ENCODE results near the gene CLASP2.
"Not testable (repeated sequence)": the region's sequence is repeated elsewhere in the genome, so short reads cannot be mapped to it uniquely, and the experiment has no call there.

CLASP2 gene

DNA sequence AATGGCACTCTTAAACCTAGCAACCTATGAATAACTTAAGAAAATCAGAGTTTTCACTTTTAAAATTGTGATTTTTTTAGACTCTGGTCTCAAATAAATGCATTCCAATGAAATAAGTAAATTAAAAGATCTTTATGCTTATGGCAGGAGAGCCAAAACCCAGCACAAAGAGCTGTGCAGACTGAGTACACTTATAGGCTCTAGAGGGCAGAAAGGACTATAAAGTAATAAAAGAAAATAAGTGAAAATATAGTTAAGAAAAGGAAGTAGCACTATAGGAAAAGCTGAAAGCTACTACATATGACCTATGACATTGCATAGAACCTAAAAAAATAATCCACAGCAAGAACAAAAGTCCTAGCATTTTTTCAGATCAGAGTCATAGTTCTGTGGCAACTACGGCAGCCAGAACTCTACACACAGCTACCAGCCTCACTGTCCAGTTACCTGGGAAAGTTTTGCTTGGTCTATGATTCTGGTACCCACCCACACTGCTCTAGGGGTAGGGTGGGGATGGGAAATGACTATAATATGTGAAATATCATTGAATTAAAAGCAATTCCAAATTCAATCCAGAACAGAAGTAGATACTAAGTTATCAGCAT lies 30.5 kb downstream of the CLASP2 start:
- peak; percentile 50 for DNase-seq (ENCODE audit: low read depth)

DNA sequence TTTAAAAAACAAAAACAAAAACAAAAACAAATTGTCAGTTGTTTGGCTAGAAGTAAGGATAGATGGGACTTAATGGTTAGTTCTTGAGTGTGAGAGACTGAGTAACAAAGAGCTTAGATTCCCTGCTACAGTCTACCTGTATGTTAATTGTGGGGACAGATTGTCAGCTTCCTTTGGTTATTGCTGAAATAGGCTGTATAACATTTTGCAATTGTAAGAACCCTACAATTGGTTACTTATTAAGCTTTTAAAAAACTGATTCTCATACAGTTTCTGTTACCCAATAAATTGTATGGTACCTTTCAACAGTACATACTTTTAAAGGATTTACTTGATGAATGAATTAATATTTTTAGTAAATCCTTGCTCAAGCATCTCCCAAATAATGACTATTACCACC lies 35.3 kb downstream of the CLASP2 start:
- DNase-seq (ENCODE audit: low read depth): no peak

DNA sequence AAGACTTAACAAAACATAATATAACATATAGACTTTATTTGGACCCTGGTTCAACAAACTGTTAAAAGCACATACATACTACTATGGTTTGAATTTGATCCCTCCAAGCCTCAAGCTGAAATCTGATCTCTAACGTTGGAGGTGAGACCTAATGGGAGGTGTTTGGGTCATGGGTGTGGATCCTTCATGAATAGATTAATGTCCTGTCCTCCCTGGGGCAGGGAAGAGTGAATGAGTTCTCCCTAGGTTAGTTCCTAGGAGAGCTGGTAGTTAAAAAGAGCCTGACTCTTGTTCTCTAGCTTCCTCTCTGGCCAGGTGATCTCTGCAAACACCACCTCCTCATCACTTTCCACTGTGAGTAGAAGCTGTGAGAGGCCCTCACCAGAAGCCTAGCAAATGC lies 36.4 kb downstream of the CLASP2 start:
- DNase-seq (ENCODE audit: low read depth): no peak

DNA sequence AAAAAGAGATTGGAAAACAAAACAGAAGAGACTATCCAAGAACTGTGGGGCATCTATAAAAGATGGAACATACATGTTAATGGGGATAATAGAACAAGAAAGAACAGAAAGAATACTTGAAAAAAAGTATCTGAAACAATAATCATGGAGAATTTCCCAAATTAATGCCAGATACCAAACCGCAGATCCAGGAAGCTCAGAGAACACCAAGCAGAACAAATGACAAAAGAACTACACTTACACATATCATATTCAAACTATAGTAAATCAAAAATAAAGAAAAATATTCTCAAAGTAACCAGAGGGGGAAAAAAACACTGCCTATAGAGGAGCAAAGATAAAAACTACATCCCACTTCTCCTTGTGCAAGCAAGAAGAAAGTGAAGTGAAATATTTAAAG lies 40.0 kb downstream of the CLASP2 start:
- DNase-seq (ENCODE audit: low read depth): no peak

DNA sequence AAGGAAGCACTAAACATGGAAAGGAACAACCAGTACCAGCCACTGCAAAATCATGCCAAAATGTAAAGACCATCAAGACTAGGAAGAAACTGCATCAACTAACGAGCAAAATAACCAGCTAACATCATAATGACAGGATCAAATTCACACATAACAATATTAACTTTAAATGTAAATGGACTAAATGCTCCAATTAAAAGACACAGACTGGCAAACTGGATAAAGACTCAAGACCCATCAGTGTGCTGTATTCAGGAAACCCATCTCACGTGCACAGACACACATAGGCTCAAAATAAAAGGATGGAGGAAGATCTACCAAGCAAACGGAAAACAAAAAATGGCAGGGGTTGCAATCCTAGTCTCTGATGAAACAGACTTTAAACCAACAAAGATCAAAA lies 44.6 kb downstream of the CLASP2 start:
- DNase-seq (ENCODE audit: low read depth): not testable (repeated sequence)

DNA sequence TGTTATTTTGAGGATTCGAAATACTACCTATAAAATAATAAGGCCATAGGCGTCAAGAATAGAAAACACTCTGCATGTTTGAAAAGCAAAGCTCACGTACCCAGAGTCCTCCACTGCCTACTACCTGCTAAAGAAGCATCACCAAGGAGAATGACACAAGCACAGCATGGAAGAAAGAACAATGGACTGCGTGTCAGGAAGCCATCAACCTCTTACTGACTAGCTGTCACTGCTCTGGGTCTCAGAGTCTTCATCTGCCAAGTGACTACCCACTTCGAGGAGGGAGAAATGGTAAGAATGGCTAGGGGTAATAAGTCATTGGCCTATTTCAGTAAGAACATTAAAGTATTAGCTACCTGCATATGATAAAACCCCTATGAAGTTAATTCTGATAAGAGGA lies 49.4 kb downstream of the CLASP2 start:
- DNase-seq (ENCODE audit: low read depth): no peak

DNA sequence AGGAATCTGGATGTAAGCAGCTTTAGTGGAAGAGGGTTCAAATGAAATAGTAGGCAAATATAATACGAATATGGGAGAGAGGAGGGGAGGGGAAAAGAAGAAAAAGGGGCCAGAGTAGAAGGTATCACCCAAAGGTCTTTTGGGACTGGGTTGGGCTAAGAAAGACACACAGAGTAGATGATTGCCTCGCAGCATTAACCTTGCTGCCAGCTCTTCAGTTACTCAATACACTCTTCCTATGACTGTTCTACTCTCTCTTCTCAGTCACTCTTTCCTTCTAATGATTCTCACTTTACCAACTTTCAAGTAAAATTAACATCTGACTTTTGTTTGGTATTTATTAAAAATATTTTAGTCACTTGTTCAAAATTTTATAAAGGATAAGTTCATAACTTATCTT lies 52.8 kb downstream of the CLASP2 start:
- DNase-seq (ENCODE audit: low read depth): no peak

DNA sequence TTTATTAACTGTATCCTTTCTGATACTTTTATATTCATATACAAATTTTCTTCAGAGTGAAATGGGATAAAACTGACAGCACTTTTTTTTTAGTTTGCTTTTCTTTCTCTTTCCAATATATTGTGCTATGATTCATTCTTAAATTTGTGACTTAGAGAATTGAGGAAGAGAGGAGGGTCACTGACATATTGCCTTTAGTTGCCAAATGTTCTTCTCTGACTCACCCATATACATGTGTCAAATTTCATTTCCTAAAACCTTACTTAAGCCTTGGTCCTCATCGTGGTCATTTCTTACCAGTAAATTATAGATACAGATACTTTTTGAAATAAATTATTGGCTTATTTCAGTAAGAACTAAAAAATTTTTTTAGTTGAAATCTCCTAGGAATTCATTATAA lies 53.9 kb downstream of the CLASP2 start:
- peak; percentile 42 for DNase-seq (ENCODE audit: low read depth)

DNA sequence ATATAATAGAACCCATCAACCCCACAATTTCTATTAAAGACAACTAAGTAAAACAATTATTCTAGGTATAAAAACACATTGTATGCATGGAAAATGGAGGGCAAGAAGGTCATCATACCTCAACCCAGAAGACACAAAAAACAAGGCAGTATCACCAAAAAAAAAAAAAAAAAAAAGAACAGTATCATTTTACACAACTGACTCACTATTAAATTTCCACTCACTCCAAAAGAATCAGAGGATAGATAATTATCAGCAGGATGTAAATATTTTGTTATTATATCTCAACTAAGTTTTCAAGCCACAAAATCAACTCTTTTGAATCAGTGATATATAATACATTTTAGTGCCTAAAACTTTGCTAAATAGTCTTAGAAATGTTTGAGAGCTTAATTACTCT lies 55.0 kb downstream of the CLASP2 start:
- DNase-seq (ENCODE audit: low read depth): no peak

DNA sequence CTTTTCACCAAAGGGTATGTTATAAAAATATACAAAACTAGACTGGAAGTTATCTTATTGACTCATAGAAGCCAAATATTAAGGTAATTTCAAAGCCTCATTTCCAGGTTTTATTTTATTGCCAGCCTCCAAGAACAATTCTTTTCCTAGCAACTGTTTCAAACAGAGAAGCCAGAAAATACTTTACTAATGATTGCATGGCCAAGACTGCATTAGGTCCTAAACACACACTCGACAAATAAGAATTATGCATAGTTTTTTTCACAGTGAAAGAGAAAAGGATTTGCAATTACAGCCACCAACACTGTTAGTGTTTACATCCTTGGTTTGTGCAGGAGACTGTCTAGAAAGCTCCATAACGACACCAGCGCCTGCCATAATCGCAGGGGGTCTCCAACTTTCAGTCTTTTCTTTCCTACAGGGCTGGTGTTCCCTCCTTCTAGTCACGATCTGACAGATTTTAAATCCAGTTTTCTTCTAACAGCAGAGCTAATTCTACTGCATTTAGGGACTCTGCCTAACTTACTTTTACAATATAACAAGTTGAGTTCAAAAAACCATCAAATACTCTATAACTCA lies 58.1 kb downstream of the CLASP2 start:
- no peak for DNase-seq (ENCODE audit: low read depth)

DNA sequence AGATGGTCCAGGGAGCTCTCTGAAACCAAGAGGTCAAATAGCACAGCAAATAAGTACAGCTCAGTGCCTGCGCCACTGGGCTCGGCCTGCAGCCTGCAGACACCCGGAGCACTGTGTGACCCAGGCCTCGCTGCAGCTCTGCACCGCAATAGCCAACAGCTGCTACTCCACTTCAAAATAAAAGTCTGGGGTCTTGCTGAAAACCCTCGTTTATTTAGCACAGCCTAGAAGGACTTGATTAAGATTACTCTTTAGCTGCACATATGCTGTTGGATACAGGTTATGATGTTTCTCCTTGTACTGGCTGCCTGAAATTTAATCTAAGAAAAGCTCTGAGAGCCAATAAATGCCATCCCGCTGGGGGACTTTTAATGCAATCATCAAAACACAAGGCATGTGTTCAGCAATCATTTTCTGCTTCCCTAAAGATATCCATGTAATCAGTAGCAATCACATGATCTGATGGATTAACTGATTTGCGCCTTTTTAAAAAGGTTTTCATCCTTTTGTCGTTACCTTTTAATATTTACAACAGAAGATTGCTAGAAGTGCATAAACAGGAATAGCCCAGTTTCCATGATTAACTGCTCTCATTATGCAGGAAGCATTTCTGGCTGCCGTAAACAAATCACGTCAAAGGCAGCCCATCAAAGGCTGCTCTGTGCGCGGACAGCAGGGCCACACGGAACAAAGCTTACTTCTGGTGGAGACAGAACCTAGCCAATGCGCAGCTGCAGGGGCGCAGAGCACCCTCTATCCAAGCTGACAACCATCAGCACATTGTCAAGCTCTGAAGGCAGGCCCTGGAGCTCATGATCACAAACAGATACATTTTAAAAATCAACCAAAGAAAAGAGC lies 58.8 kb downstream of the CLASP2 start:
- peak; percentile 77 for DNase-seq (ENCODE audit: low read depth)

DNA sequence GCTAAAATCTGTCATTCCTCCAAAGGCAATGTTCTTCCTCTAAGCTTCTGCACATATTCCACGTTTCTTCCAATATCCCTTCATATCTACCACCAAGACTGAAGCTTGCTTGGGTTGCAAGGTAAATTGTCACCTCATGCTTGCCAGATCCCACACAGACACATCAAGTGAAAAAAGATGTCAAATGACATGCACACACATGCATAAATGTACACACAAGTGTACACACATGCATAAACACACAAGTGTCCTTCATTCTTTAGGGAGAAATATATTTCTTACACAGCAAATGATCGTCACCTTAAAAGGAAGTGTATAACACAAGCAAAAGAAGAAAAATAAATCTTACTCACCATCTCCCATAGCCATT lies 59.4 kb downstream of the CLASP2 start:
- peak; percentile 2 for DNase-seq (ENCODE audit: low read depth)

DNA sequence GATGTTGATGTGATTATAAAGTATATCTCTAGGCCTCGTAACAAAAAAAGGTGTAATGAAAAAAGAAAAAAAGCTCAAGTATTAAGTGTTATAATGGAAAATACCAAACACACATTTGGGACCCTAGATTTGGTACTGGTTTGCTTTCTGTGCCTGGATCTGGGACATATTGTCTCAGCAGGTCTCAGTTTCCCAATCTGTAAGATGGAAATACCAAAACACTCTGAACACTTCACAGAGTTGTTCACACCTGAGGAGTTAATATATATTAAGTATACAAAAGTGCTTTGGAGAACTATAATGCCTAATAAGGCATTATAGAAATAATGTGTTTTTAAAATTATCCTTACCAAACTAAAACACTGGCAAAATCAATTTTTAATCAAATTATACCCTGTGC lies 60.0 kb downstream of the CLASP2 start:
- no peak for DNase-seq (ENCODE audit: low read depth)

DNA sequence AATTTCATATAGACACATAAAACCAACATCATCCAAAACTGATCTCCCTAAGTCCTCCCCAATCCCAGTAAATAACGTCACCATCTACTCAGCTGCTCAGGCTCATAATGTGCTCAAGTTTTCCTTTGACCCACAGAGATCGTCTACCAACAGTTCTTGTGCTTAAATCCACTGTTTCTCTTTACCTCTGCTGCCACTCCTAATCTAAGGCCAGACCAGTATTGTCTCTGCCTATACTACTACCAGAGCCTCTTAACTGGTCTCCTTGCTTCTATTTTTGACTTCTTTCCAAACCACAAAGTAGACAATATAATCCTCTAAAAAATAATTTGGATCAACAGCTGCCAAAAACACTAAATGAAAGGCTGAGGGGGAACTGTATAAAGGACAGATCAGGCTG lies 65.3 kb downstream of the CLASP2 start:
- peak; percentile 15 for DNase-seq (ENCODE audit: low read depth)

DNA sequence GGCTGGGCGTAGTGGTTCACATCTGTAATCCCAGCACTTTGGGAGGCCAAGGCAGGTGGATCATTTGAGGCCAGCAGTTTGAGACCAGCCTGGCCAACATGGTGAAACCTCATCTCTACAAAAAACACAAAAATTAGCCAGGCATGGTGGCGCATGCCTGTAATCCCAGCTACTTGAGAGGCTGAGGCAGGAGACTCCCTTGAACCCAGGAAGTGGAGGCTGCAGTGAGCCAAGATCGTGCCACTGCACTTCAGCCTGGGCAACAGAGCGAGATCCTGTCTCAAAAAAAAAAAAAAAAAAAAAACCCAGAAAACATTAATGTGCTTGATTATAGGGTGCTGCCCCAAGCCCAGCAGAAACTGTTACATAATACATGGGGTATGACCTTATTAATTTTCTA lies 67.0 kb downstream of the CLASP2 start:
- DNase-seq (ENCODE audit: low read depth): not testable (repeated sequence)

DNA sequence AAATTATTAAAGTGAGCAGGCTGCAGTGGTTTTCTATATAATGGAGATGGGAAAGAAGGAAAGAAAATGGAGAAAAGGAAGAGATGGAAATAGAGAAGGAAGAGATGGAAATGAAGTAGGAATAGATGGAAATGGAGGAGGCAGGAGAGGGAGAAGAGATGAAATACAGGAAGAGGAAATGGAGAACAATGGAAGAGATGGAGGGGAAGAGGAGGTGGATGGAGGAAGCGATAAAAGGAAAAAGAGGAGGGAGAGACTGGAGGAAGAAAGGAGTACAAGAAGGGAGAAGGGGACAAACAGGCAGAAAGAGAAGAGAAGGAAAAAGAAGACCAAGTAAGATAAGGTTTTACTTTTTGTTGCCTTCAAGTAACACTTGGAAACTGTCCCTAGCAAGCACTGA lies 67.6 kb downstream of the CLASP2 start:
- no peak for DNase-seq (ENCODE audit: low read depth)

DNA sequence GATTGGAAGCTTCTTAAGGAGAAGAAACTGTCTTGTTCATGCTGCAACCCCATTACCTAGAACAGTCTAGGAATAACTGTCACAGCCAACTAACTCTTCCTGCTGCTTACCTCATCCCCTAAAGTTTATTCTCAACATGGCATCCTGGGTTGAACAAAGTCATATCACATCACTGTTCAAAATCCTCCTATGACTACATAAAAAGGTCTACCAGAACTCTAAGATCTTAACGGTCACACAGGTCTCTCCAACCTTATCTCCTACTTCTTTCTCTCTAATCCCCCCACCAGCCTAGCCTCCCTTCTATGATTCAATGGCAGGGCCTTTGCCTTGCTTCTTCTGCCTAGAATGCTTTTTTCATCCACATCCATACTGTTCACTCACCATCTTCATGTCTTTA lies 69.3 kb downstream of the CLASP2 start:
- no peak for DNase-seq (ENCODE audit: low read depth)

DNA sequence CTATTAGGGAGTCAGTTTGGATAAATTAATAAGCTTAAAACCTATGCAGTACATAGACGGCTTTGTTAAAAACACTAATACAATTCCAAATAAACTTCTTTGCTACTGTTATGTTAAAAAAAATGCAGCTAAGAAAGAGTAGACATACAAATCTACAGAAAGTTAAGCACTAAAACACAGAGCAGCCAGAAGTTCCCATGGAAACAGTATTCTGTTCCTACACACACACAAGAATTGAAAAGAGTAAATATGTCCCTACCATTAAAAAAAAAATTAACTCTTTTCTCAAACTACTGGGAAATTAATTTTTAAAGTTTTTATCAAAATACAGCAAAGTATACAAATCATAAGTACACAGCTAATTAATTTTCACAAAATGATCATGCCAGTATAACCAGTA lies 71.6 kb downstream of the CLASP2 start:
- DNase-seq (ENCODE audit: low read depth): no peak

DNA sequence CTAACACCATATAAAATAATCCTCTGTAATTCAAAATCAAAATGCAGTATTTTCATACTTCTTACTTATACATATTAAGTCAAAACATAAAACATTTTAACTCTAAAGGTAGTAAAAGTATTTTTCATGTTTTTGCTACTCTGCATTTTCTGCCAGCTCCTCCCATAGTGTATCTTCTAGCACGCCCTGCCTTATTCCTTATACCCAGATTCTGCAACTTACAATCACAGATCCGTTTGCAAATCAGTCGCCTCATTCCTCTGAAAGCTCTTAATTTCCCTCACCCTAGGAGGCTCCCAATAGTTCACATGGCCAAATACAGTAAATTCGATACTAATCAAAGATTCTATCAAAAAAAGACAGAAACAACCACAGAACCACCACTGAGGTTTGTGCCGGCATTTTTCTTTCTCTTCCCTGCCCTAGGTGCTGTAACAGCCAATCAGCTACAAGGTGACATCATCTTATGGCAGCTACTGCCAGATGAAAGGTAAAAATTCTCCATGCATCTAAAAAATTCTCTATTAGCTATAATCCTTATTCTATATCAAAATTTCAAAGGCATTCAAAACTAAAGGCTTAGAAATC lies 72.9 kb downstream of the CLASP2 start:
- DNase-seq (ENCODE audit: low read depth): peak; percentile 46

DNA sequence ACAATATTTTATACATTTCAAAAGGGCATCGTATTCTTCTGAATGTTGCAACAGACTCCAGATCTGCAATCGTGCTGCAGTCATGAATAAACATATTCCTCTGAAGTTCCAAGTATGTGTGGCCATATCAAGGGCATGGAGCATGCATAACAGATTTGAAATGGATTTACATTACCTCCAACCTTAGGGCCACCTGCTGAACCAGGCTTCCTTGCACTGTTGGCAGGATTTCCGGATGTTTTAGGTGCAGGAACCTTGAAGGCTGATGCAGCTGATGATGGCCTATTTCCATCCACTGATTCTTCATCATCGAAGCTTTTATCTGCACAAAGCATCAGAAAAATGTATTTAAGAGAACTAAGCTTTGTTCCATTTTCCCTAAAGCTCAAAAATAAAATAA lies 73.5 kb downstream of the CLASP2 start:
- no peak for DNase-seq (ENCODE audit: low read depth)

DNA sequence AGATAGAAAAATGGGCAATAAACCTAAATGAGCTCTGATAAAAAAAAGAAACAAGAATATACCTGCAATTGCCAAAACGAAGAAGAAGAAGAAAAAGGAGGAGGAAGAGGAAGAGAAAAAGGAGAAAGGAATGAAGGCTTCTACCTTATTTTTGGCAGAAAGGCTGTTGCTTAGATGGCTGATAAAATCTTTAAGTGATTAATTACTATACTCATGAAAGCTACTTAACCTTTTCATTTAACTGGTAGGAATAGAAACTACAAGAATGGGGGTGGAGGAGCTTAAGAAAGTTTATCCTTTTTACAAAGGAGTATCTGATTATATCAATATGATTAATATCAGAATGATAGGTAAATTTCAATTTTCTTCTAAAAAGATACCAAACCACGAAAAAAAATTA lies 75.2 kb downstream of the CLASP2 start:
- DNase-seq (ENCODE audit: low read depth): no peak

DNA sequence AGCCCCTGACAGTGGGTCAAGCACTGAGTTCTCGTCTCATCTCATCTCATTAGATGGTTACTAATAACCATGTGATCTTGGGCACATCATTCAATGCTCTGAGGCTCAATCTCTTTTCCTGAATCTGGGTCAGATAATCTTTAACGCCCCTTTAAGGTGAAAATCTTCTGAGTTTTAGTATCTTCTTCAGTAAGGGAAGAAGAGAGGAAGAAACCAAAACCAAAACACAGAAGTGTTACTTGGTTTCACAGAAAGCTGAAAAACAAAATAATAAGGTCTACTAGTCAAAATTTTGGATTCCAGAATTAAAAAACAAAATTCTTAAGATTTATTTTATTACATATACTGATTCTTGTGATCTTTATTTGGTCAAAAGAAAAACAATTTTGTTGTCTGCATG lies 78.2 kb downstream of the CLASP2 start:
- DNase-seq (ENCODE audit: low read depth): no peak

DNA sequence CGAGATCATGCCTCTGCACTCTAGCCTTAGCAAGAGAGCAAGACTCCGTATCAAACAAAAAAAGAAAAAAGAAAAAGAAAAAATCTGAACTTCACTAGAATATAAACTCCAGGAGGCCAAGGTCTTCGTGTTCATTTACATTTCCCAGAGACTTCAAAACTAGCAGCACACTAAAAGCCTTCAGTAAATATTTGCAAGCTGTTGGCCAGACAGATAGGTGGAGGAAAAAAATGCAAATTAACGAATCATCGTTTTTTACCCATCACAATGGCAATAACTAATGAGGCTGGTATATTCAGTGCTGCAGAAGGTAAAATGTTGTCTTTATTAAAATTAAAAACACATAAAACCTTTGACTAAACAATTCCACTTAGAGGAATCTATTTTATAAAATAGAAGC lies 80.6 kb downstream of the CLASP2 start:
- DNase-seq (ENCODE audit: low read depth): no peak
